Spleen (tissue), 7 donors: ENCODE results near the gene NOG.

Experiments
- CTCF ChIP-seq, 11 experiments: fragments of 200-600 bp in 7 of 11; fragments of 450-650 bp in 4 of 11; sonication (generic) in 4 of 11; IDR thresholded peaks in 8 of 11; conservative IDR thresholded peaks in 3 of 11; 1 replicate in 7 of 11; 2 replicates in 4 of 11; pipeline versions ENCODE4 v1.4.0 to v1.8.0; 2016 to 2021; ENCODE audit warnings: antibody characterized with exemption in 11 of 11, inconsistent platforms in 4 of 11, mild to moderate bottlenecking in 1 of 11
- POLR2A ChIP-seq, 3 donors: fragments of 450-650 bp; IDR thresholded peaks; one replicate each; pipeline ENCODE4 v1.5.1; 2017; ENCODE audit warnings: antibody characterized with exemption in 3 of 3, mild to moderate bottlenecking in 1 of 3
- donor health status: DM: no; HTN: no; CAD: no; lungs with moderate emphysema.
- donor health status: DM: no; HTN: no; CAD: no.
- donor health status: DM: no; HTN: no; CAD: no.

DNA sequence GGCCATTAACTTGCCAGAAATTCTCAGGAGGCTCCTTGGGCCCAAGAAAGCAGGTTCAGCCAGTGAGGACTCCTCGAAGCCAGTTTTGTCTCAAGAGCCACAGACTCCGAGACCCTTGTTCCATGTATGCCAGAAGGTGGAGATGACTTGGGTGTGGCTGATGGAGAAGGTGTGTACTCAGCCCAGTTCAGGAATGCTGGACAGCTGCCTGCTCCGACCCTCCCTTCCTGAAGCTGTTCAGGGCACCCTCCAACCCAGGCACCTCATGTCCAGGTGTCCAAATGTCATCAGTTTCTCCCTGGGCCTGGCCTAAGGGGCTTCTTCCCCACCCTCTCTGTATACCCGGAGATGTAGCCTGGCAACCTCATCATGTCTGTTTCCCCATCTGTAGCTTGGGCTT, 40.2 kb downstream of the NOG start:
- no peak for TF ChIP-seq CTCF (IDR thresholded peaks at IDR 0.05 in 8 of 11, conservative IDR thresholded peaks at IDR 0.05 in 3 of 11)
- TF ChIP-seq POLR2A (IDR thresholded peaks at IDR 0.05) = no peak
